Fibroblast of lung (primary cell): Measurements from ENCODE around the gene RIOK3.

ENCODE experiments used
- EZH2 ChIP-seq: IDR thresholded peaks from 2 replicates; pipeline ENCODE4 v1.5.1; 2012; ENCODE audit warnings: low read length, control low read depth, mild to moderate bottlenecking; ENCODE audit errors: missing control alignments
- TF ChIP-seq, protein P1 (sequence below), 2 donors: IDR thresholded peaks in 1 of 2; conservative IDR thresholded peaks in 1 of 2; 1 replicate in 1 of 2; 2 replicates in 1 of 2; pipeline ENCODE4 v1.5.1; 2011 to 2012; ENCODE audit warnings: low read length in 2 of 2, control low read depth in 1 of 2, inconsistent platforms in 1 of 2, low read depth in 1 of 2, mild to moderate bottlenecking in 1 of 2

DNA sequence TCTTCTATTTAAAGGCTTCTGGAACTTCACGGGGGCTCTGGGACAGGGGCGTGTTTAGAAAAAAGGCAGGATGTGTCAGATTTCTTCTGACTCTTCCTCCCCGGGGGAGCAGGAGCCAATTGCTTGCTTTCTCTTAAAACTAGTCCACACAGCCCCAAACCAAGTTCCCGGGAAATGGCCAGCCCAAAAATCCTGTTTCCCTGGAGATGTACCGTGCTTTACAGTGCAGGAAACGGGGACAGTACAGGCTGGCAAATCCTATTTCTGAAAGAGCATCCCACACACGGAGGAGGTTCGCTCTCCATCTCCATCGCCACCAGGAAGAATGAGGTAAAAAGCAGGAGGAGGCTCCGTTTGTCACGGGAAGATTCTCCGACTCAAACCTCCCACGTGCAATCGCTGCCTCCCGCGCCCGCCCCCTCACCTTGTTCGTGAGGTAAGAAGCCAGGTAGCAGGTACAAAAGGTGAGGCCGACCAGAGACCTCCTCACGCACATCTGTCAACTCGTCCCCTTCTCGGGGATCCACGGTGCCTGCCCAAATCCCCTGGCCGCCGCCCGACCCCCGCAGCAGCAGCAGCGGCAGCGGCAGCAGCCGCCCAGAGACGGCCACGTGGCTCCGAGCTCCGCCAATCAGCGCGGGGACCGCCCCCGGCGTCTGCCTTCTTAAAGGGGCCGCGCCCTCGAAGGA lies 15.6 kb upstream of the RIOK3 start:
- TF ChIP-seq, protein P1, sequence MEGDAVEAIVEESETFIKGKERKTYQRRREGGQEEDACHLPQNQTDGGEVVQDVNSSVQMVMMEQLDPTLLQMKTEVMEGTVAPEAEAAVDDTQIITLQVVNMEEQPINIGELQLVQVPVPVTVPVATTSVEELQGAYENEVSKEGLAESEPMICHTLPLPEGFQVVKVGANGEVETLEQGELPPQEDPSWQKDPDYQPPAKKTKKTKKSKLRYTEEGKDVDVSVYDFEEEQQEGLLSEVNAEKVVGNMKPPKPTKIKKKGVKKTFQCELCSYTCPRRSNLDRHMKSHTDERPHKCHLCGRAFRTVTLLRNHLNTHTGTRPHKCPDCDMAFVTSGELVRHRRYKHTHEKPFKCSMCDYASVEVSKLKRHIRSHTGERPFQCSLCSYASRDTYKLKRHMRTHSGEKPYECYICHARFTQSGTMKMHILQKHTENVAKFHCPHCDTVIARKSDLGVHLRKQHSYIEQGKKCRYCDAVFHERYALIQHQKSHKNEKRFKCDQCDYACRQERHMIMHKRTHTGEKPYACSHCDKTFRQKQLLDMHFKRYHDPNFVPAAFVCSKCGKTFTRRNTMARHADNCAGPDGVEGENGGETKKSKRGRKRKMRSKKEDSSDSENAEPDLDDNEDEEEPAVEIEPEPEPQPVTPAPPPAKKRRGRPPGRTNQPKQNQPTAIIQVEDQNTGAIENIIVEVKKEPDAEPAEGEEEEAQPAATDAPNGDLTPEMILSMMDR (conservative IDR thresholded peaks at IDR 0.05 in 1 of 2, IDR thresholded peaks at IDR 0.05 in 1 of 2; ENCODE audit: low read depth in 1 of 2, low read length in 2 of 2) = no peak
- TF ChIP-seq EZH2 = no peak
